ENCODE measurements around the gene GPAM. TPM values are rescaled to one million over a fixed set of nuclear protein-coding genes. Genes with fewer than 3 reads are reported as not detected.

The GPAM gene
- total RNA-seq, 2 donors from 2014 or later: 7.8 to 9.3 TPM

DNA sequence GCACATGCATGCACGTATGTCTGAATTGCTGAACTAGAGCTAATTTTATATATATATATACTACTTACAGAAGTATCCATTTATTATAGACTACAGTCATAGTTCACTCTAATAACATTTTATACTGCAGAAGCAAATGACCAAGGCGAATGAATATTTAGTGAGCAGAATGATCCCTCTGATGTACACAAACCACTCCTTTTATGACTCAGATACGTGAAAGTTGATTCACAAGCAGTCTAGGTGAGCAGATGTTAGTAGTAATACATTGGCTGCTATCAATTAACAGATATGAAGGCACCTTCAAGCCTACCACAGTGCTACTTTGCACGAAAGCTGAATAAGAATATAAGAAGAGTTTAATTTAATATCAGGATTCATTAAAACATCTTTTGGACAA, 10.4 kb downstream of the GPAM start:
- Histone ChIP-seq H3K27me3 (no peaks in the 10 kb centered on the region), H3K4me3 (no peak overlapping the region), H3K4me1 (peaks cover 0 to 5% of the 10 kb centered on the region in 2 donors), H3K27ac (no peak overlapping the region), H3K36me3 (peaks cover 73% of the 10 kb centered on the region), H3K9me3 (no peaks in the 10 kb centered on the region)
- DNase-seq (ENCODE audit: low spot score): no peak
- no peak for TF ChIP-seq CTCF (IDR thresholded peaks at IDR 0.05)

- no peak for DNase-seq (ENCODE audit: low spot score)
- TF ChIP-seq CTCF (IDR thresholded peaks at IDR 0.05): no peak
- H3K9me3 ChIP-seq: no peaks in the 10 kb centered on the region
- H3K36me3 ChIP-seq: peaks cover 93% of the 10 kb centered on the region
- H3K27ac ChIP-seq: no peak overlapping the region
- no peaks in the 10 kb centered on the region for H3K4me1 ChIP-seq
- no peak overlapping the region for H3K4me3 ChIP-seq
- H3K27me3 ChIP-seq: no peaks in the 10 kb centered on the region
Observed at GRCh38 chr10:112168733-112169132, 14.8 kb downstream of the GPAM start.

- Histone ChIP-seq H3K27me3 (no peaks in the 10 kb centered on the region), H3K4me1 (no peaks in the 10 kb centered on the region), H3K9me3 (no peaks in the 10 kb centered on the region), H3K4me3 (no peak overlapping the region), H3K27ac (no peak overlapping the region), H3K36me3 (peaks cover 84% of the 10 kb centered on the region)
- no peak for DNase-seq (ENCODE audit: low spot score)
- TF ChIP-seq CTCF (IDR thresholded peaks at IDR 0.05): no peak
Observed at GRCh38 chr10:112166800-112167199, 16.8 kb downstream of the GPAM start.

- DNase-seq (ENCODE audit: low spot score): no peak
- no peak for TF ChIP-seq CTCF (IDR thresholded peaks at IDR 0.05)
- no peak overlapping the region for H3K4me3 ChIP-seq
- H3K27ac ChIP-seq: no peak overlapping the region
- H3K36me3 ChIP-seq: peaks cover 76% of the 10 kb centered on the region
- H3K27me3 ChIP-seq: no peaks in the 10 kb centered on the region
- no peaks in the 10 kb centered on the region for H3K4me1 ChIP-seq
- H3K9me3 ChIP-seq: no peaks in the 10 kb centered on the region
Observed at GRCh38 chr10:112161757-112162518, 21.6 kb downstream of the GPAM start.

DNA sequence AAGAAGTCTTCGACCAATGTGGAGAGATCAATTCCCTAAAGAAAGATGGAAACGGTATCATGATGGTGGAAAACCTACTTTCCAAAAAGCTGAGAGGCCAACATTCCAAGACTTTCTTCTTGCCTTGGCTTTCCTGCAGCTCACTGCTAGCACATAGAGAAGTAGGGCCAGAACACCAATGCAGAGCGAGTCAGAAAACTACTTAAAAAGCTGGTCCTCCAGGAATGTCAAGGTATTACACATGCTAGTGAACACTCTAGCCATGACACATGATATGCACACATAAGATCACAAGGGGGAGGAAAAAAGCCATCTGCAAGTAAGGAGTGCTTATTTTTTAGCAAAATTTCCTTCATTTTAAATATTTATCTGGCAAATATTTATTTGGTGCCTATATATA, 22.7 kb downstream of the GPAM start:
- DNase-seq (ENCODE audit: low spot score): no peak
- Histone ChIP-seq H3K4me1 (no peaks in the 10 kb centered on the region), H3K9me3 (no peaks in the 10 kb centered on the region), H3K27ac (no peak overlapping the region), H3K36me3 (peaks cover 76% of the 10 kb centered on the region), H3K4me3 (no peak overlapping the region), H3K27me3 (no peaks in the 10 kb centered on the region)
- TF ChIP-seq CTCF (IDR thresholded peaks at IDR 0.05): no peak

- H3K4me1 ChIP-seq: no peaks in the 10 kb centered on the region
- no peak for DNase-seq (ENCODE audit: low spot score)
- TF ChIP-seq CTCF (IDR thresholded peaks at IDR 0.05): no peak
- H3K4me3 ChIP-seq: no peak overlapping the region
- H3K27me3 ChIP-seq: no peaks in the 10 kb centered on the region
- no peak overlapping the region for H3K27ac ChIP-seq
- peaks cover 77% of the 10 kb centered on the region for H3K36me3 ChIP-seq
- no peaks in the 10 kb centered on the region for H3K9me3 ChIP-seq
Observed at GRCh38 chr10:112159469-112159868, 24.1 kb downstream of the GPAM start.
